MM.1S (cell line): Measurements from ENCODE around the gene CYYR1.

Experiments
- CTCF ChIP-seq: fragments of 300-600 bp; sonication (generic); IDR thresholded peaks from 2 replicates; pipeline ENCODE4 v1.5.1; 2016; ENCODE audit warnings: antibody characterized with exemption, low read length, mixed read lengths
- EZH2 ChIP-seq: fragments of 300-600 bp; sonication (generic); optimal IDR thresholded peaks from 2 replicates; pipeline ENCODE3; 2017; ENCODE audit warnings: low read depth, mild to moderate bottlenecking, antibody characterized with exemption, low read length, mixed read lengths
- EZH2phosphoT487 ChIP-seq: fragments of 300-600 bp; sonication (generic); IDR thresholded peaks from 2 replicates; pipeline ENCODE4 v1.6.1; 2018; ENCODE audit warnings: antibody characterized with exemption, low read length

- TF ChIP-seq CTCF: no peak
- no peak for TF ChIP-seq EZH2
- no peak for TF ChIP-seq EZH2phosphoT487
These were observed 9.1 kb downstream of the CYYR1 start for GRCh38 chr21:26563856-26564503.
